ENCODE results near the gene FBXW7. TPM values are rescaled to one million over a fixed set of nuclear protein-coding genes. Genes with fewer than 3 reads are reported as not detected.

FBXW7 gene
- total and polyA plus RNA-seq, 2 of the 8 experiments (the other 6 are each of a cell fraction or from before 2014, with no cell fraction given), result 6.0 to 26.7 TPM

GRCh38 chr4:152556283-152556682, 20.4 kb upstream of the FBXW7 start (continued):
- TF ChIP-seq CHD7 (IDR thresholded peaks at IDR 0.05; ENCODE audit: insufficient replicate concordance, low read length) (no peak), USF2 (IDR thresholded peaks at IDR 0.05; ENCODE audit: low read length) (no peak), GABPA (IDR thresholded peaks at IDR 0.05; ENCODE audit: borderline replicate concordance, insufficient read depth, low read length) (no peak), CEBPB (IDR thresholded peaks at IDR 0.05; ENCODE audit: low read depth, low read length) (no peak), SUZ12 (IDR thresholded peaks at IDR 0.05; ENCODE audit: low read length) (no peak), KDM5A (IDR thresholded peaks at IDR 0.05; ENCODE audit: low read length) (no peak), CHD1 (IDR thresholded peaks at IDR 0.05; ENCODE audit: low read depth, low read length) (no peak), POLR2A (IDR thresholded peaks at IDR 0.05; ENCODE audit: control extremely low read depth in 1 of 2, low read depth in 2 of 2, low read length in 2 of 2) (no peak), TBP (IDR thresholded peaks at IDR 0.05; ENCODE audit: low read depth, low read length) (no peak), BACH1 (IDR thresholded peaks at IDR 0.05; ENCODE audit: low read length) (no peak), HDAC2 (IDR thresholded peaks at IDR 0.05; ENCODE audit: borderline replicate concordance in 1 of 2, low read depth in 2 of 2, low read length in 2 of 2) (no peak)
